Left ventricle myocardium inferior (tissue), 1 donor: ENCODE measurements around the gene ABCA7. TPM values are rescaled to one million over a fixed set of nuclear protein-coding genes. Genes with fewer than 3 reads are reported as not detected.
A peak's percentile ranks its signal among the peaks of the same experiment; 100 is the strongest.

Experiments used
- DNase-seq: peaks from one replicate; pipeline ENCODE4 v3.0.0-alpha.2; 2020
- H3K27ac ChIP-seq: fragments of 200-600 bp; replicated peaks from 2 replicates; pipeline ENCODE4 v1.8.0; 2021
- H3K27me3 ChIP-seq: fragments of 200-600 bp; 2 replicates; pipeline ENCODE4 v1.8.0; 2021; ENCODE audit warnings: low read depth
- H3K36me3 ChIP-seq: fragments of 200-600 bp; 2 replicates; pipeline ENCODE4 v1.8.0; 2021
- H3K4me1 ChIP-seq: fragments of 200-600 bp; 2 replicates; pipeline ENCODE4 v1.8.0; 2021
- H3K4me3 ChIP-seq: fragments of 200-600 bp; 2 replicates; pipeline ENCODE4 v1.8.0; 2021; ENCODE audit warnings: mild to moderate bottlenecking, moderate library complexity
- H3K9me3 ChIP-seq: fragments of 200-600 bp; replicated peaks from 2 replicates; pipeline ENCODE4 v1.8.0; 2021
- CTCF ChIP-seq: fragments of 200-600 bp; IDR thresholded peaks from 2 replicates; pipeline ENCODE4 v1.8.0; 2021; ENCODE audit warnings: antibody characterized with exemption, mild to moderate bottlenecking, borderline replicate concordance
- intact Hi-C: fragments of 100-400 bp; cut with micrococcal nuclease; formaldehyde crosslinking; loops from one replicate; pipeline ENCODE4 v1.11.0; 2022
- total RNA-seq: library from RNA; stranded (reverse); fragmentation: NEBNext Ultra II Directional; extraction: Animal tissue kit (Norgen Biotek cat#: 25700); gene quantifications from one replicate; pipeline ENCODE4 v1.2.1, GENCODE V29; 2021
- donor health status: DM: no; HTN: yes; CAD: no; lungs with severe emphysema.

The ABCA7 gene
- total RNA-seq, 1 donor from 2014 or later = 9.3 TPM

- Histone ChIP-seq H3K4me3 (no peak overlapping the region), H3K4me1 (peaks cover 37% of the 10 kb centered on the region), H3K27me3 (no peaks in the 10 kb centered on the region), H3K27ac (no peak overlapping the region), H3K36me3 (peaks cover 54% of the 10 kb centered on the region), H3K9me3 (no peaks in the 10 kb centered on the region)
- intact Hi-C loops = no loop called here
- TF ChIP-seq CTCF = no peak
- DNase-seq = no peak
These were observed 51.8 kb downstream of the ABCA7 start for GRCh38 chr19:1091544-1092175.

GRCh38 chr19:1093330-1093729, 53.4 kb downstream of the ABCA7 start:
- no peaks in the 10 kb centered on the region for H3K27me3 ChIP-seq
- no peak for TF ChIP-seq CTCF
- DNase-seq = no peak
- H3K4me3 ChIP-seq = peak overlapping the region; percentile 91
- peaks cover 43% of the 10 kb centered on the region for H3K4me1 ChIP-seq
- H3K27ac ChIP-seq = no peak overlapping the region
- H3K9me3 ChIP-seq = no peaks in the 10 kb centered on the region
- intact Hi-C loops = no loop called here
- H3K36me3 ChIP-seq = peaks cover 46% of the 10 kb centered on the region

DNA sequence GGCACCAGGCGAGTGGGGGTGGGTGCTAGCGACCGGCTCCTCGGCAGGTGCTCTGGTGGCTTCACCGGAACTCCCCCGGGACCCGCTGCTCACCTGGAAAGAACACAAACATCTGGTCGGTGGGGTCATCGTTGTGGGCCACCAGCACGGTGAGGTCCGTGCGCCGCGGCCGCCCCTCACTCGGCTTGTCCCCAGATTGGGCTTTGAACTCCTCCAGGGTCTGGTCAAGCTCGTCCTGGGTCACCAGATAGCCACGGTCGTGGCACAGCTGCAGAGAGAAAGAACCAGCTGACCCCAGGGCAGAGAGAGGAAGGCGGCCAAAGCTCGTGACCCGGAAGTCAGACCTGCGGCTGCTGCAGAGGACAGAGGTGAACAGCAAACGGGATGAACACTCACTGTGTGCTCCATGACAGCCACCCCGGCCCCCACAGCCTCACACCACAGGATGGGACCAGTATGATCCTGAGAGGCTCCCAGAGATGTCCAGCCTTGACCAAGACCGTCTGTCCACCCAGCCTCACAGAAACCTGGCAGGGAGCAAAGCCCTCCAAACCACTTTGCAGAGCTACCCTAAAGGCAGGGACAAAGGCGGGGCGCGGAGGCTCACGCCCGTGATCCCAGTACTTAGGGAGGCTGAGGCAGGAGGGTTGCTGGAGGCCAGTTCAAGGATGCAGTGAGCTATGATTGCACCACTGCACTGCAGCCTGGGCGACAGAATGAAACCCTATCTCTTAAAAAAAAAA, 54.1 kb downstream of the ABCA7 start:
- DNase-seq = no peak
- intact Hi-C loops = no loop called here
- peak overlapping the region; percentile 91 for H3K4me3 ChIP-seq
- H3K27me3 ChIP-seq = no peaks in the 10 kb centered on the region
- peaks cover 49% of the 10 kb centered on the region for H3K4me1 ChIP-seq
- no peak for TF ChIP-seq CTCF
- H3K9me3 ChIP-seq = no peaks in the 10 kb centered on the region
- H3K27ac ChIP-seq = no peak overlapping the region
- H3K36me3 ChIP-seq = peaks cover 40% of the 10 kb centered on the region

GRCh38 chr19:1094655-1094977, 54.7 kb downstream of the ABCA7 start:
- TF ChIP-seq CTCF = no peak
- H3K27ac ChIP-seq = peak overlapping the region; percentile 87
- no peak for DNase-seq
- H3K27me3 ChIP-seq = no peaks in the 10 kb centered on the region
- intact Hi-C loops = no loop called here
- H3K36me3 ChIP-seq = peaks cover 33% of the 10 kb centered on the region
- H3K4me1 ChIP-seq = peaks cover 55% of the 10 kb centered on the region
- H3K9me3 ChIP-seq = peaks cover 2% of the 10 kb centered on the region
- H3K4me3 ChIP-seq = peak overlapping the region; percentile 91

DNA sequence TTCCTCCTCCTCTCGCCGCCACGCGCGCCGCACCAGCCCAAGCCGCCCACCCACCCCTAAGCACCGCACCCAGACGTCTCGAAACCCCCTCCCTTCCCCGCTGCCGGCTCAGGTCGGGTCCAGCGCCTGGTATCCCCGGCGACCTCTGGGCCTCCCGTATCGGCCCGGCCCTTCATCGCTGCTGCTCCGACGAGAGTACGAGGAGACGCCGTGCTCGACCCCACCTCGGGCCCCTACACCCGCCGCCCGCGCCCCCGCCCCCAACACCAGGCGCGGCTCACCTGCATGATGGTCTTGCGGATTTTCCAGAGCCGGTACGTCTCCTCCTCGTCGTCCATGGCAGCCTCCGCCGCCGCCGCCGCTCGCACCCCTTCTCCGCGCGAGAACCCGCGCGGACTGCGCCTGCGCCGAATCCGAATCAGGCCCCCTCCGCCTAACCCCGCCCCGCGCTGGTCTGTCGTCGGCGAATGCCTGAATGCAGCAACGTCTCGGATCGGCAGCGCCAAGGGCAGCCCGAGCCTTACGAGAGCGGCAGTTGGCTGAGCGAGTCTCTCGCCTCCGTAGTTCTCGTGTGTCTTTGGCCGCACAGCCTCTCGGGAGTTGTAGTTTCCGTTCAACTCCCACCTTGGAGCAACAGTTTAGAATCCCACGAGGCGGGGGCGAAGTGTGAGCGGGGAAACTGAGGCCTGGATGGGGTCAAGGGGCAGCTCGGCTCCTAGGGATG, 55.2 kb downstream of the ABCA7 start, which contains the start of gene POLR2E:
Gene POLR2E, minus strand, starts transcription at position 398 of the 724 bp plus-strand sequence. Its CDS starts 60 bp downstream, at position 338.
- H3K27ac ChIP-seq = peak within 1 kb of the TSS; percentile 87
- intact Hi-C loops = no loop called here
- no peak for TF ChIP-seq CTCF
- H3K4me3 ChIP-seq = peak within 1 kb of the TSS; percentile 91
- peaks cover 7% of the 10 kb centered on the region for H3K9me3 ChIP-seq
- DNase-seq = peak; percentile 98
- no peaks in the 10 kb centered on the region for H3K27me3 ChIP-seq
- peaks cover 60% of the 10 kb centered on the region for H3K4me1 ChIP-seq
- peaks cover 30% of the 10 kb centered on the region for H3K36me3 ChIP-seq
